Upper lobe of right lung (tissue), 1 donor: Measurements from ENCODE around the gene LCK. TPM values are rescaled to one million over a fixed set of nuclear protein-coding genes. Genes with fewer than 3 reads are reported as not detected.
A peak's percentile ranks its signal among the peaks of the same experiment; 100 is the strongest.

ENCODE experiments used
- ATAC-seq: fragments of 200-7000 bp; cut with Tn5 transposase; one replicate; pipeline ENCODE4 v1.9.1; 2020; ENCODE audit warnings: mild to moderate bottlenecking, moderate library complexity
- DNase-seq: peaks from one replicate; pipeline ENCODE4 v3.0.0-alpha.2; 2020
- H3K27ac ChIP-seq: fragments of 200-600 bp; one replicate; pipeline ENCODE4 v1.8.0; 2022
- H3K27me3 ChIP-seq: fragments of 200-600 bp; one replicate; pipeline ENCODE4 v1.8.0; 2022; ENCODE audit warnings: mild to moderate bottlenecking
- H3K36me3 ChIP-seq: fragments of 200-600 bp; one replicate; pipeline ENCODE4 v1.8.0; 2022
- H3K4me1 ChIP-seq: fragments of 200-600 bp; one replicate; pipeline ENCODE4 v1.8.0; 2022
- H3K4me3 ChIP-seq: fragments of 200-600 bp; one replicate; pipeline ENCODE4 v1.8.0; 2022; ENCODE audit warnings: mild to moderate bottlenecking
- H3K9me3 ChIP-seq: fragments of 200-600 bp; one replicate; pipeline ENCODE4 v1.8.0; 2022
- intact Hi-C: fragments of 100-400 bp; cut with DNase I; formaldehyde crosslinking; loops from one replicate; pipeline ENCODE4 v1.11.0; 2022
- total RNA-seq: library from RNA; stranded (reverse); fragmentation: NEBNext Ultra II Directional; extraction: Animal tissue kit (Norgen Biotek cat#: 25700); gene quantifications from one replicate; pipeline ENCODE4 v1.2.1, GENCODE V29; 2021
- TF ChIP-seq, protein P1 (sequence below): fragments of 200-600 bp; IDR thresholded peaks from one replicate; pipeline ENCODE4 v1.8.0; 2022; ENCODE audit warnings: antibody characterized with exemption
- donor health status: DM: no; HTN: yes; CAD: no; lungs with severe emphysema.

LCK gene
- total RNA-seq, 1 donor from 2014 or later: 8.3 TPM

DNA sequence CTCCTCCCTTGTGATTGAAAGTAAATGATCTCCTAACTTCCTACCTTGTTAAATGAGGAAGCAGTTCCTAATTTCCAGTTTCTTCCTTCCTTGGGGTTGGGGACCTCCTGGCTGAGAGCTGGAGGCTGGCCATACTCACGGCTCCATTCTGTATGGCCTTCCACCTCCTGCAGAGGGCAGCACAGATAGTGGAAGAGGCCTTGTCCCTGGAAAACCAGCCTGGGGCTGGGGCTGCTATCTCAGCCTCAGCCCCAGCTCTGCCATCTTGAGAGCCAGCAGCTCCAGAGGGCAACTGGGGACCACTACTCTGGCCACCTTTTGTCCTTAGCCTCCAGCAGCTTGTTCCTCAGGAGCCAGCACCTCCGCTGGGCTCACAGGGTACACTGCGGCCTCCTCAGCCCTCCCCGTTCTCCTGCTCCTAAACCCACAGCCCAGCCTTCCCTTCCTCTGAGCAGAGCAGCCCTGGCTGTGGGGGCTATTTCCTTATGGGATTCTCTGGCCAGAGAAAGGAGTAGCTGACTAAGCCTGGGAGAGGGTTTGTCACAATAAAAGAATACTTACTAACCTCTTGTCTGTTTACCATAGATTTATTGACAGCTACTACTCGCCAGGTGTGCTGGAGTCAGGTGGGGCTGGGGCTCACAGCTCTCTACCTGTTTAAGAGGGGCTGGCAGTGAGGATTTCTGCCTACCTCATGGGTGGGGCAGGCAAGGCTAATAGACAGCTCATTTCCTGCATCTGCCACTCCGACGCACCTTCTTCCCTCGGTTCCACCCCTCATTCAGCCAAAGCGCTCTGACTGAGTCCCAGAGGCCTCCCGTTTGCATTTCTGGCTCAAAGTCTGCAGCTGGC is 35.2 kb upstream of the LCK start:
- DNase-seq: no peak
- Histone ChIP-seq H3K27me3 (no peaks in the 10 kb centered on the region), H3K4me1 (peaks cover 7% of the 10 kb centered on the region), H3K36me3 (peaks cover 27% of the 10 kb centered on the region), H3K4me3 (no peak overlapping the region), H3K27ac (no peak overlapping the region), H3K9me3 (no peaks in the 10 kb centered on the region)
- peak; percentile 87 for ATAC-seq
- intact Hi-C loops: no loop called here
- TF ChIP-seq, protein P1, sequence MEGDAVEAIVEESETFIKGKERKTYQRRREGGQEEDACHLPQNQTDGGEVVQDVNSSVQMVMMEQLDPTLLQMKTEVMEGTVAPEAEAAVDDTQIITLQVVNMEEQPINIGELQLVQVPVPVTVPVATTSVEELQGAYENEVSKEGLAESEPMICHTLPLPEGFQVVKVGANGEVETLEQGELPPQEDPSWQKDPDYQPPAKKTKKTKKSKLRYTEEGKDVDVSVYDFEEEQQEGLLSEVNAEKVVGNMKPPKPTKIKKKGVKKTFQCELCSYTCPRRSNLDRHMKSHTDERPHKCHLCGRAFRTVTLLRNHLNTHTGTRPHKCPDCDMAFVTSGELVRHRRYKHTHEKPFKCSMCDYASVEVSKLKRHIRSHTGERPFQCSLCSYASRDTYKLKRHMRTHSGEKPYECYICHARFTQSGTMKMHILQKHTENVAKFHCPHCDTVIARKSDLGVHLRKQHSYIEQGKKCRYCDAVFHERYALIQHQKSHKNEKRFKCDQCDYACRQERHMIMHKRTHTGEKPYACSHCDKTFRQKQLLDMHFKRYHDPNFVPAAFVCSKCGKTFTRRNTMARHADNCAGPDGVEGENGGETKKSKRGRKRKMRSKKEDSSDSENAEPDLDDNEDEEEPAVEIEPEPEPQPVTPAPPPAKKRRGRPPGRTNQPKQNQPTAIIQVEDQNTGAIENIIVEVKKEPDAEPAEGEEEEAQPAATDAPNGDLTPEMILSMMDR: peak; percentile 74

GRCh38 chr1:32216566-32216965 is 34.5 kb upstream of the LCK start:
- no peaks in the 10 kb centered on the region for H3K27me3 ChIP-seq
- H3K27ac ChIP-seq: no peak overlapping the region
- H3K9me3 ChIP-seq: no peaks in the 10 kb centered on the region
- TF ChIP-seq, protein P1: no peak
- peaks cover 14% of the 10 kb centered on the region for H3K4me1 ChIP-seq
- no peak for ATAC-seq
- intact Hi-C loops: no loop called here
- H3K36me3 ChIP-seq: peaks cover 27% of the 10 kb centered on the region
- no peak overlapping the region for H3K4me3 ChIP-seq
- no peak for DNase-seq

- TF ChIP-seq, protein P1: no peak
These were observed 32.0 kb upstream of the LCK start for GRCh38 chr1:32219022-32219421.

DNA sequence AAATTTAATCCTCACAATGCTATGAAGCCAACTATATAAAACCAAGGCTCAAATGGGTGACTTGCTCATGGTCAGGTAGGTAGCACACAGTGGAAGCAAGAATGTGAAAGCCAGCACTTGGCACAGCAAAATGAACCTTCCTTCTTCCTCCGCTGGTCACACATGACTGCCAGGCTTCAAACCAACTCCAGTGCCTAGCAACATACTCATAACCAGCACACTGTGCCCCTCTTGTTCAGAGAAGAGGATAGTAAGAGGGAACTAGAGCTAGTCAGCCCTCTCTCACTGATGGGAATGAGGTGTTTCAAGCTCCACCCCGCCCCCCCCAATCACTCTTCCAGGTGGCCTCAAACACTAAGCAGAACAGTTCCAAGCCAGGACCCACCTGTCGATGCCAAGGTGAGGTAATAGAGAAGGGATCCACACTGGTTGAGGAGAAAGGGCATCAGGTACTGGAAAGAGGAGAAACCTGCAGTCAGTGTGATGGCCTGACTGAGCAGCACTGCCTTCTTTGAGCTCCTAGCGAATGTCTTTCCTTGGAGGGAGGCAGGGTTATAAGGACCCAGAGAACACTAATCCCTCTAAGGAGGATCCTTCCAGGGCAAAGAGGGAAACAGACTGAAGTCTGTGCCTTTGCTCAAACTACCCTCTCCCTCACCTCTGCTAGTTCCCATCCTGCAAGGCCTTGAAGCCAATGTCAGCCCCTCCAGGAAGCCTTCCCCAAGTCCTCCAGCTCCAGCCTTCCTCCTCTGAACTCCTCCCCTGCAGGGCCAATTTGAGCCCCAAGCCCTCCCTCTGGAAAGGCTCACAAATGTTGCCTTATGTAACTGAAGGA is 30.1 kb upstream of the LCK start:
- intact Hi-C loops: no loop called here
- Histone ChIP-seq H3K36me3 (peaks cover 30% of the 10 kb centered on the region), H3K4me3 (peak overlapping the region; percentile 92), H3K27me3 (no peaks in the 10 kb centered on the region), H3K27ac (peak overlapping the region; percentile 97), H3K4me1 (peaks cover 26% of the 10 kb centered on the region), H3K9me3 (no peaks in the 10 kb centered on the region)
- ATAC-seq (no peak), DNase-seq (no peak)
- TF ChIP-seq, protein P1: no peak

More at GRCh38 chr1:32219022-32219421, 32.0 kb upstream of the LCK start:
- Histone ChIP-seq H3K36me3 (peaks cover 29% of the 10 kb centered on the region), H3K27ac (no peak overlapping the region), H3K4me3 (no peak overlapping the region), H3K4me1 (peaks cover 26% of the 10 kb centered on the region), H3K27me3 (no peaks in the 10 kb centered on the region), H3K9me3 (no peaks in the 10 kb centered on the region)
- ATAC-seq: no peak
- DNase-seq: no peak
- intact Hi-C loops: no loop called here

GRCh38 chr1:32221581-32221979 is 29.5 kb upstream of the LCK start:
- no peak for ATAC-seq

More at GRCh38 chr1:32221581-32221979, 29.5 kb upstream of the LCK start:
- Histone ChIP-seq H3K27me3 (no peaks in the 10 kb centered on the region), H3K9me3 (no peaks in the 10 kb centered on the region), H3K27ac (peak overlapping the region; percentile 97), H3K4me1 (peaks cover 24% of the 10 kb centered on the region), H3K36me3 (peaks cover 35% of the 10 kb centered on the region), H3K4me3 (peak overlapping the region; percentile 92)
- no peak for DNase-seq
- TF ChIP-seq, protein P1: no peak
- intact Hi-C loops: no loop called here
